GM21390 (cell line): ENCODE measurements around the gene ZNF354B.
"Not testable (repeated sequence)": the region's sequence is repeated elsewhere in the genome, so short reads cannot be mapped to it uniquely, and the experiment has no call there.

Experiments
- ATAC-seq: cut with Tn5 transposase; IDR thresholded peaks from one replicate; pipeline ENCODE4 v1.9.1; 2021; ENCODE audit not compliant: unreplicated experiment

ZNF354B gene

DNA sequence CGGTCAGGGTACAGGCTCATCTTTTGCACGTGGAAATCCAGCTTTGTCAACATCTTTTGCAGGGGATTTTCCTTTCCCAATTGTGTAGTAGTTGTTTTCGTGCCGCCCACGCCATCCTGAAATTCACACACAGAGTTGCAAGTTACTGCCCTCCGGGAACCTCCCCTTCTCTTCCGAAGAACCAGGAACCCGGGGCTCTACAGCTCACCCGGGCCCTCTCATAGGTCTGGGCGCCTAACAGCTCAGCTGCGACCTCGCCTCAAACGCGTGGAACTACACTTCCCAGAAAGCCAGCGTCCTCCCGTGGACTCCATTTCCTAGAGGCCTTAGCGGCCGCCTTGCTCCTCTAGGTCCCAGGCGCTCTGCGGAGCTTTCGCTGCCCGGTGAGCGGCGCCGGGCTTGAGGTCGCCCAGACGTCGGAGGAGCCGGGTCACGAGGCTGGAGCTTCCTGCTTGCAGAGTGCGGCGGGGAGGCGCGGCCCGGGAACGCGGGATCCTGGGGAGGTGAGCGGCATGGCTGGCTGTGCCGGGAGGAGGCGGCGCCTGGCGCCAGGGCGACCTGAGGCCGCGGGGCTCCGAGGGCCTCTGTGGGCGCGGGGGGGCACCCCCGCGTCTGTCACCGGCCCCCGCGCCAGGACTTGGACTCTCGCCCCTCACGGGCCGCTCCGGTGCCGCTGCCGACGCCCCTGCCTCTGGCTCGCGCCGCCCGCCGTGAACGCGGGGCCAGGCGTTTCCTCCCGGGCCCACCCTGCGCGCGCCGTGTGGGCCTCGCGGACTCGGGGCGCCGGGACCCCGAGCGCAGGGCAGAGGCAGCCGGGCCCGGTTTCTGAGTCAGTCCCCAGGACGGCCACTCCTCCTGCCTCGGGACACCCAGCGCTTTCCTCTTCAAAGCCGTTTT, at the start of gene ZNF354B:
TSS of gene ZNF354B (plus strand) at position 329 of the 897 bp plus-strand sequence. CDS start 1,095 bp downstream, outside the sequence.
- peak; percentile 98 for ATAC-seq

DNA sequence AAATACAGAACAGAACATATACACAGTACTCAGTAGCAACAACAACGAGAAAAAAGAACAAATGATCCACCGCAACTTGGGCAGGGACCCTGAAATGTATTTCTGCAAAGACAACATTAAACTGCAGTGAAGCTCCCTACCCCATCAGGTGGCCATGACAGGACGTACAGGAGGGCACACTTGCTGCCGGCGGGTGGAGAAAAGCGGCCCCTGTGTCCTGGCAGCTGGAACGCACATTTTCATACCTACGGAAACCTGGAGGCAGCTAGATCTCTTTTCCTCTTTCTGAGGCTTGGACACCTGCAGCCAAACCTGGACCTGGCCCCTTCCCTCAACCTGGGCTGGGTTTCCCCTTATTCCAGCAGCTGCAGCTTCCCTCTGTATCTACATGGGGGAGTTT, 42.2 kb upstream of the ZNF354B start:
- no peak for ATAC-seq

DNA sequence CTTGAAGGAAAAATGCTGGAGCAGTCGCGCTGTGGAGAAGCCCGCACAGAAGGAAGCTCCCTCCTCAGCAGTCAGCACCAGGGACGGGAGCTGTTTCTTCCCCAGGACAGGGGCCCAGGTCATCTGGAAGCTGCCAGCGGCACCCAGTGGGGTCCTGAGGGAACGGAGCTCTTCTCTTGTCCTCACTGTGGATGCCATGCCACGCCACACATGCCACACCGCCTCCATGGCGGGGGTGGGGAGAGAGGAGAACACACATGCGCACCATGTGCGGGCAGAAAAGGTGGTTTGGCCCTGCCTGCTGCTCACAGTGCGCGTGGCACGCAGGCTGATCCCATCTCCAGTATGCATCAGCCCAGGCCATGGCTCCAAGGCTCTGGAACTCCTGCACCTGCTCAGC, 41.7 kb upstream of the ZNF354B start:
- no peak for ATAC-seq

DNA sequence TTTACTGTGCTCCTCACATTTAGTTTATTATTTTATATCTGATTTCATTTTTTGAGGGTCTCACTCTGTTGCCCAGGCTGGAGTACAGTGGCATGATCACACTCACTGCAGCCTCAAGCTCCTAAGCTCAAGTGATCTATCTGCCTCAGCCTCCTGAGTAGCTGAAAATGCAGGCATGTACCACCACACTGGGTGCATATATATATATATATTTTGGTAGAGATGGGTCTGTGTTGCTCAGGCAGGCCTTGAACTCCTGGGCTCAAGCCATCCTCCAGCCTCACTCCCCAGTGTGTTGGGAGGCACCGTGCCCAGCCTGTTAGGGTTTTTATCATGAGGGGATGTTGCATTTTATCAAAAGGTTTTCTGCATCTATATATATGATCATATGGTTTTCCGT, 39.8 kb upstream of the ZNF354B start:
- no peak for ATAC-seq

DNA sequence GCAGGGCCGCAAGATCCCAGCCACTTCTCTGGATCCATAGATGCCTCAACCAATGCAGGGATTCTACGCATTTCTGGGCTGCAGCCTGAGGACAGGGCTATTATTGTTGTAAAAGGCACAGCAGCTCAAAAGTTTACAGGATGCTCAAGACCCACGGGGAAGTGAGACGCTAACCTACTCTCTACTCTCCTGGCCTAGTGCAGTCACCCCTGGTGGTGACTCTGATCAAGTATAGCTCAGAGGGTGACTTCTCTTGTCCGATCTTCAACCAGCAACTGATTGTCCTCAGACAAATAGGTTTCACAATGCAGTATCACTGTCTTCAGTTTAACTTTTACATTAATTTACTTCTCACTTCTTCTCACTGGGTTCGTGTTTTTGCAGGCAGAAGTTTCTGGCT, 34.3 kb upstream of the ZNF354B start:
- no peak for ATAC-seq

DNA sequence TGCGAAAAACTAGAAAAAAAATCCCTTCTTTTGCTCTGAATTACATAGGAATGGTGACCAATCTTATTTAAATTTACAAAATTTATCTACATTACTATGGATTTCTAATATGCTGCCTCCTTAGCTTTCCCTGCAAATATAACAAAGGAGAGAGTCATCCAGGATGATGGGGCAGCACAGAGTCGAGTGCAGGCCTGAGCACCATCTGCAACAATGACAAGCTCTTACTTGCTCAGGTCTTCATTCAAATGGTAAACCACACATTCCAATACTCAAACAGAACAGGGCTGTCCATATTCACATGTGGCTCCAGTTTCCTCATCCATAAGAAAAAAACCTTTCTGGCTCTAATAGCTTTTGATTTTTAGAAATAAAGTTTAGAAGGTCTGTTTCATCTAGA, 33.5 kb upstream of the ZNF354B start:
- ATAC-seq, result no peak

DNA sequence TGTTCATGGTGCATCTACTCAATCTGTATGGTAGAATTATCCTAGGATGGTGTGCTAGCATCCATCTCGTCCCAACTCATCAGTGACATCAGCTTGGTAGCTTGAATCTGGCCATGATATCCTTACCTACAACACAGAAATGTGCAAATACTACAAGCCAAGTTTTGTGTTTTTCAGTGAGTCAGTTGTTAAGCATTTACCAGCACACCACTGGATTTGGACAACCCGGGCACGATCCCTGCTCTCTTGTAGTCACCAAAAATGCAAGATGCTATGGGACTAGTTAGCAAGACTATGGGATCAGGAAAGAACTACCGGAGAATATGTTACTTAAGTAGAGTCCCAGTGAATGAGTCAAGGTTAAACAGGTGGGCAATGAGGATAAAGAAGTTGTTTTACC, 32.1 kb upstream of the ZNF354B start:
- ATAC-seq, result no peak

DNA sequence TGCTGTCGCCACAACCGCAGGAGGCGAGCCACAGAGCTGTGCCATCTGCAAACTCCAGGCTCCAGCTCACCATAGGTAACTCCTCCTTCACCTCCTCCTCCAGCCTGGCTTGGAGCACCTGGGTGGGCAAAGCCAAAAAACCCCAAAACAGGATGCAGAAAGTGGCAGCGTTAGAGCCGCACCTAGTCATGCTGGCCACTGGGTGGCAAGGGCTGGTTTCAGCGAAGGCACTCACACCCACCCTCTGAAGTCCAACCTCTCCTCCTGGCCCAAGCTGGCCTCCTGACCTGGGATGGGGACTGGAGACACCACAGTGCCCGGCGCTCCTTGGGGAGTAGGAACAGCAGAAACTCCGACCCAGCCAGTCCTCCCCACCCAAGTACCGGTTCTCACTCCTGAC, 28.7 kb upstream of the ZNF354B start:
- ATAC-seq, result no peak

DNA sequence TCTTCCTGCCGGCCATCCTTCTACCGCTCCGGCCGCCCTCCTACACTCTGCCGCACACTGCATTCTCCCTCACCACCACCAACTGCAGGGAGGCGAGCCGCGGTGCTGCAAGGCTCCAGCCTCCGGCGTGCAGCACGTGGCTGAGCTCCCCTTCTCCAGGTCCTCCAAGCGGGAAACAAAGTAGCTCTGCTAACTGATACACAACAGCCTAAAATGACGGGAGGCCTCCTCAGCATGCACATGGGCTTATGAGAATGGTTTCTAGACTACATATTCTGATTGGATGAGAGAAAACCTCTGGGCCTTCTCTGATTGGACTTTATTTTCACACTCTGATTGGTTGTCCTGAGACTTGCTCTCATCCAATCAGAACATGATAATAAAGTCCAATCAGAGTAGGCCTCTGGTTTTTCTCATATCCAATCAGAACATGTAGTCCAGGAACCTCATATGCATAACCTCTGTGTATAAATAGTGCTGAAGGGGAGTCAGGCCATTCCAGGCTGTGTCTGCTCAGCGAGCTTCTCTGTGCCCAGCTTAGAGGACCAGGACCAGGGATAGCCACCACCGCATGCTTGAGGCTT, 27.0 kb upstream of the ZNF354B start:
- no peak for ATAC-seq

DNA sequence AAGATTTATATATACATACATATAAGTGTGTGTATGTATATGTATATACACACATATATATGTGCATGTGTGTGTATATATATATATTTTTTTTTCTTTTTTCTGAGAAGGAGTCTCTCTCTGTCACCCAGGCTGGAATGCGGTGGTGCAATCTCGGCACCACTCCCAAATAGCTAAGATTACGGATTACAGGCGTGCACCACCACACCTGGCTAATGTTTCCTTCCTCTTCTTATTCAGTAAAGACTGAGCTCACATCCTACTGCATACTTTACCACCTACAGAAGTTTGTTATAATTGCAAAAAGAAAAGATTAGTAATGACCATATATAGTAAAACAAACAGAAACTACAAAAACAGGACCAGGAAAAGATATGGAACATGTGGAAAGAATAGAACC, 23.1 kb upstream of the ZNF354B start:
- no peak for ATAC-seq

DNA sequence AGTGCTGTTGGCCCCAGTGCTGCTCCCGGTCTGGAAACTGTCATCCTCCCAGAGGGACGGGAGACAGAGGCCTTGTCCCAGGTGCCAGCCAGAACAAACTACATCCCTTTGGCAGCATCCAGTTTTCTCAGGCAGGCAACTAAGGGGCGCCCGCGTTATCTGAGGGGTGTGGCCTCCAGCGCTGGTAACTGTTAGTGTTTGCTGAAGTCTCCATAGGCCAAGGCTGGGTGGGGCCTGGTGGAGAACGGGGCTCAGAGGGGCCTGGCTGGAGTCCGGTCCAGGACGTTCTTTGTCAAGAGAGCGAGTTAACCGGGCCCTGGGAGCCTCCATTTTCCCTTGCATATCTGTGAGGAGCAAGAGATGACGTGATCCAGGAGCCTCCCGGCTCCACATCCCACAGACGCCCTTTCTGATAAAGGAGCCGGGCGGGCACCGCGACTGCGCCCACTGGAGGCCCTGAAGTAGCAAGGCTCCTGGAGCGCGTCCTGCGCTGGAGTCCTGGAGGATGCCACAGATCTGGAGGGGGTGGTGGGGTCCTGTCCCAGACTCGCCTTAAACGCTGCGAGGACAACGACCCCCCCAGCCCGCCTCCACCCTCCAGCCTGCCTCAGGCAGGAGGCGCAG, 20.9 kb upstream of the ZNF354B start:
- not testable (repeated sequence) for ATAC-seq

DNA sequence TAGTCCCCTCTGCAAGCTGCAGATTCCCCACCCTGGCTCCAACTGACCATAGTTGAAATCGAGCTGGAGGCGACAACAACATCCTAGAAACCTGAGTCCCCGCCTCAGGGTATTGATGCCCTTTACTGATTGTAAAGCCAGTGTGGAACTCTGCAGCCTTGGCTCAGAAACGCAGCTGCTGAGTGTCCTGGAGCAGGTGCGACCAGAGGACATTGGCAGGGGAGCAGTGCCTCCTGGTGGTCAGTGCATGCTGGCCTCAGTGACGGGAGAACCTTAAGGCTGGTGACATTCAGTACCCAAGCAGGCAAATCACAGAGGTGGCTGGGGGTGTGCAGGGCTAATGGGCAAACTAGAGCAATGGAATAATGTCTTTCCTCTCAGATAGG, 20.4 kb upstream of the ZNF354B start:
- no peak for ATAC-seq

DNA sequence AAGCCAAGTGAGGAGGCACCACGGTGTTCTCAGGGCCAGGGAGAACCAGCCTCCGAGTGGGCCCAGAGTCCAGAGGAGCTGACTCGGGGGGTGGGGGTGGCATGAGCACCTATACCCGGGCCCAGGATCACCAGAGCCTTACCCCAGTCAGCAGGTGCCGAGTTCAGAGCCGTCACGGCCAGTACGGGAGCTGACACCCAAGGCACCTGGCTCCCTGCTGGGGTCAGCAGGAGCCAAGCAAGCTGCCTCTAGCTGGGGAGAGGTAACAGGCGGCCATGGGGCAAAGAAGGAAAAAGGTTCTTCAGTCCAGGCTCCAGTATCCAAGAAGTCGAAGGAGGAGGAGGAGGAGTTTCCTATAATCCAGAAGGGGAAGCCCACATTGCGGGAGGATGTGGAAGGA, 19.4 kb upstream of the ZNF354B start:
- ATAC-seq, result not testable (repeated sequence)

DNA sequence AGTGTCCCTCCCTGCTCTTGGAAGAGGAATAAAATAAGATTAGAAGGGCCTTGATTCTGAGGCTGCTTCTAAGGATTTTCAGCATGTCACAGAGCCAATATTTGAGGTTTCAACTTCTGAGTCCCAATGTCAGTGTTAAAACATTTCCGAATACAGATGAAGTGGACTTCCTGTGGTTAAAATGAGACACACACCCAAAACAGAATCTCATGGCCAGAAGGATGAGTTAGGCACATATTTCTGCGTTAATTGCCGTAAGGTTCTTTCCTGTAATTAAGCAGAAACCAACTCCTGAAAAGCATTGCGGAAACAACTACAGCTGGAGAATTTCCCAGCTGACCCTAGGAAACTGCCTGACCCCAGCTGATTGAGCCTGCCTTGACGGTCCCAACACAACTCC, 10.4 kb upstream of the ZNF354B start:
- no peak for ATAC-seq

DNA sequence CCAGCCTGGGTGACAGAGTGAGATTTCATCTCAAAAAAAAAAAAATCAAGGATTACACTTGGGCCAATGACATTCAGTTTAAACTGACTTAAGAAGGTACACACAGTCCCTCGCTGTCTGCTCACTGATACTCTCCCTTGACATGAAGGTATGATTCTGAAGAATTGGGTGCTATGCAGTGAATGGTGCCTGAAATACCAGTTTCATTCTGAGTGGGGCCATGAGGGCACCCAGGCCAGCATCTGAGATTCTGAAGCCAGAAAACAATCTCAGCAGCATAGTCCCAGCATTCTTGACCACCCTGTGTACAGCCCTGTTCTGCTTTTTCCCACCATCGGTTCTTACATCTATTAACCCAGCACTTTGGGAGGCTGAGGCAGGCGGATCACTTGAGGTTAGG, 7.8 kb upstream of the ZNF354B start:
- ATAC-seq, result no peak

DNA sequence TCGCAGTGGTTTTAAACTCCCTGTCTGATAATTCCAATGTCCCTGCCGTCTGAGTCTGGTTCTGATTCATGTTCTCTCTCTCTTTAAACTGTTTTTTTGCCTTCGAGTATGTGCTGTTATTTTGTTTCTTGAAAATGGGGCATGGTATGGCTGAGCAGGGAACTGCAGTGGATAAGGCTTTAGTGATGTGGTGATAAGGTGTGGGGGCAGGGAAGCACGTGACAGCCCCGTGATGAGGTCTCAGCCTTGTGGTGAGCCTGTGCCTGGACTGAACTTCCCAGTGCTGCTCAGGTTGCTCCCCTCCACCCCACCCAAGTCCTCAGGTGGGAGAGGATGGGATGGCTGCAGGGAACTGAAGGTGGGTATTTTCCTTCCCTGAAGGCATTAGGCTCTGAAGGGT, 5.5 kb upstream of the ZNF354B start:
- ATAC-seq, result no peak

DNA sequence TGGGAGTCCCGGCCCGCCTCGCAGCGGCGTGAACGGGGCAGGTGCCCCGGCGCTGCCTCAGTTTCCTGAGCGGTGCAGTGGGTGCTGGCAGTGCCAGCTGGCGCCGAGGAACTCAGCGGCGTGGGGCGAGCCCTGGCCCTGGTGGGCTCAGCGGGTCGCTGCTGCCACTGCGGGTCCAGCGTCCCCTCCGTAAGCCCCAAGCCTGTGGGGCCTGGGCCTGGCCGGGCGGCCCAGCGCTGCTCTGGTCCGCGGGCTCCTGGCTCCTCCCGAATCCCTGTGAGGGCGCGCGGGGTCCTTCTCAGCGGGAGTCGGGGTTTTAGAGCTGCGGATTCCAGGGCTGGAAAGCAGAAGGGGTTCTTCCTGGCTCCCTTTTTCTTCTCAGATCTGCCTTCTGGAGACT, 862 bp downstream of the ZNF354B start:
- ATAC-seq, result not testable (repeated sequence)

DNA sequence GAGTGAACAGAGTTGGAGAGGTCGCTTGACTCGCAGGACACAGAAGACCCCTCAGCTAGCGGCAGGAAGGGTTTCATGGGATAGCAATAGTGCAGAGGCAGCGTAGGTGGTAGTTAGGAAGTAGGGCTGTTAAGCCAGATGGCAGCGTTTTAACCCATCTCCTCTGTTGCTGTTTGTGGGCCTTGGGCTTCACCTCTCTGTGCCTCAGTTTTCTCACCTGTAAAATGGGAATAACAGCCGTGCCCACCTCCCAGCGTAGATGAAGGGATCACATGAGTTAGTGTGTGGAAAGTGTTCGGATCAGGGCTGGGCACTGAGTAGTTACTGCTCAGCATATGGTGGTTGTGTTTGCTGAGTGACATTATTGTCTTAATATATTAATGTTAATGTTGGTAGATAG, 1.9 kb downstream of the ZNF354B start:
- ATAC-seq, result no peak

DNA sequence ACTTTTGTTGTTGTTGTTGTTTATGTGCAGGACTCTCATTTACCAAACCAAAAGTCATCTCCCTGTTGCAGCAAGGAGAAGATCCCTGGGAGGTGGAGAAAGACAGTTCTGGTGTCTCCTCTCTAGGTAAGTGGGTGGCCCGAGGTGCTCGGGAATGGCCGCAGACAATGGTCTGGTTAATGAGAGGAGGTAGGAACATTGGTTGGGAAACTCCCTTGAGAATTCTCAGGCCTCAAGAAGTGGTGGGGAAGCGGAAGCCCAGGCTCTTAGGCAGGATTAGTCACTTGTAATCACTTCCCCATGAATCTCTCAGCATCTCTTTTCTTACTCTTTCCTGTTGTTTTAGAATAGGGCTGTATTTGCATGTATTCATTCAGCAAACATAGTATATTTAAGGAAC, 7.2 kb downstream of the ZNF354B start:
- no peak for ATAC-seq

DNA sequence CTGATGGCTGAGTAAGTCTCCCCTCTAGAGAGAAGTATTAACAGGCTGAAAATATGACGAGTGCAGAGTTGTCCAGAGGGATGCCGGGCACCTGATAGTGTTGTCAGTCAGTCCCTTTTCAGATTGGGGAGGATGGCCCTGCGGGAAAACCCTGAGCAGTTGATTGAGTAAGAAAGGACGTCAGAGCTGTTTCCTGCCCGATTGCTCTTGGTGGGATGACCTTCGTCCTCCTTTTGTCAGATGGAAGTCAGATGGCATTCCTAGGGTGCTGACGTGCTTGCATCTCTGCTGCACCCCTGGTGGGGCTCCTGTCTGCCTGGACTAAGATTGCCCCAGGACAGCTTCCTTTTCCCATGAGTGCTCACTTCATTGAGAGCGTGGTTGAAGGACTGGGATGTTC, 9.8 kb downstream of the ZNF354B start:
- ATAC-seq, result no peak

DNA sequence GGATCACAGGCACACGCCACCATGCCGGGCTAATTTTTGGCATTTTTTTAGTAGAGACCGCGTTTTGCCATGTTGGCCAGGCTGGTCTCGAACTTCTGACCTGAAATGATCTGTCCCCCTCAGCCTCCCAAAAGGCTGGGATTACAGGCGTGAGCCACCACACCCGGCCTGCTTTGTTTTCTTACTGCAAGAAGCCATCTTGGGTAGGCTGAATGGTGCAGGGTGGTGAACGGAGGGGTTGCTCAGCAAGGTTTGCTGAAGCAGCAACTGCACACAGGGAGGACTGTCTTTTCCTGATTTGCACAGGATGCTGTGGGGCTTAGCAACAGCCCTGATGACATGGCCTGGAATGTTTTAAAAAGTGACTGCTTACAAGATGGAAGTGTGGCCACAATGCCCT, 10.7 kb downstream of the ZNF354B start:
- no peak for ATAC-seq

DNA sequence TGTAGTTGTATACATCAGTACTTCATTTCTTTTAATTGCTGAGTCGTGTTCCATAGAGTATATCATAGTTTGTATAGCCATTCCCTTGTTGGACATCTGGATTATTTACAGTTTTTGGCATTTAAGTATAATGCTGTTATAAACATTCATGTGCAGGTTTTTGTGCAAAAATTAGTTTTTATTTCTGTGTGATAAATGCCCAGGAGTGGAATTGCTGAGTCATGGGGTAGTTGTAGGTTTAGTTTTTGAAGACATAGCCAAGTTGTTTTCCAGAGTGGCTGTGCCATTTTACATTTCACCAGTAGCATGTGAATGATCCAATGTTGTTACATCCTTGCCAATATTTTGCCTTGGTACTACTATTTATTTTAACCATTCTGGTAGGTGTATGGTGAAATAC, 12.5 kb downstream of the ZNF354B start:
- no peak for ATAC-seq
